Panc1 (cell line): ENCODE measurements around the gene RPS17. TPM values are rescaled to one million over a fixed set of nuclear protein-coding genes. Genes with fewer than 3 reads are reported as not detected.
A peak's percentile ranks its signal among the peaks of the same experiment; 100 is the strongest.

Experiments used
- ATAC-seq: fragments of 200-7000 bp; cut with Tn5 transposase; 2 replicates; pipeline ENCODE4 v1.9.1; 2020; ENCODE audit warnings: mild to moderate bottlenecking, moderate library complexity
- BruUV-seq: library from RNA; stranded (reverse); fragments of 400-500 nt; replicated peaks from 2 replicates; lab custom pipeline; 2021; lab: Mats Ljungman, UMichigan
- CTCF ChIA-PET: fragments of 300-600 bp; sonication (Branson Sonifier 250); formaldehyde crosslinking; loops from one replicate; lab custom pipeline; 2022; ENCODE audit warnings: antibody characterized with exemption; lab: Charles Lee
- POLR2A ChIA-PET: fragments of 300-600 bp; sonication (Branson Sonifier 250); formaldehyde crosslinking; loops from one replicate; lab custom pipeline; 2022; ENCODE audit warnings: antibody characterized with exemption; lab: Charles Lee
- DNase-seq: peaks from one replicate; pipeline ENCODE4 v3.0.0-alpha.2; 2010; ENCODE audit warnings: low read depth, low spot score
- H3K27ac ChIP-seq: 2 replicates; pipeline ENCODE4 v1.5.1; 2011; ENCODE audit warnings: mild to moderate bottlenecking, low read length, inconsistent platforms
- H3K27me3 ChIP-seq: fragments of 200-500 bp; sonication (Bioruptor generic); 2 replicates; pipeline ENCODE4 v1.6.0; 2014; ENCODE audit warnings: low read length, inconsistent platforms; ENCODE audit not compliant: control insufficient read depth, insufficient read depth
- H3K36me3 ChIP-seq: fragments of 200-500 bp; sonication (Bioruptor generic); 2 replicates; pipeline ENCODE4 v1.5.1; 2014; ENCODE audit warnings: inconsistent platforms, mild to moderate bottlenecking, low read length, moderate library complexity; ENCODE audit not compliant: control insufficient read depth, insufficient read depth
- H3K4me1 ChIP-seq: 2 replicates; pipeline ENCODE4 v1.5.1; 2011; ENCODE audit warnings: inconsistent platforms, mild to moderate bottlenecking, low read length, moderate library complexity; ENCODE audit not compliant: control insufficient read depth, insufficient read depth
- H3K4me3 ChIP-seq, 2 experiments: 2 replicates each; pipeline ENCODE4 v1.5.1; 2011 to 2012; ENCODE audit warnings: low read depth in 2 of 2, low read length in 2 of 2, mild to moderate bottlenecking in 2 of 2, inconsistent platforms in 1 of 2, moderate library complexity in 1 of 2
- H3K9me3 ChIP-seq: fragments of 200-500 bp; sonication (Bioruptor generic); 2 replicates; pipeline ENCODE4 v1.5.1; 2014; ENCODE audit warnings: low read depth, mild to moderate bottlenecking, inconsistent platforms, low read length, moderate library complexity; ENCODE audit not compliant: control insufficient read depth, insufficient read depth
- CTCF ChIP-seq: fragments of 450-650 bp; IDR thresholded peaks from 2 replicates; pipeline ENCODE4 v1.5.1; 2017; ENCODE audit warnings: mild to moderate bottlenecking
- POLR2AphosphoS5 ChIP-seq: IDR thresholded peaks from 2 replicates; pipeline ENCODE4 v1.6.1; 2012; ENCODE audit warnings: mild to moderate bottlenecking, low read depth, low read length, moderate library complexity
- REST ChIP-seq, 2 experiments: IDR thresholded peaks; 2 replicates each; pipeline ENCODE4 v1.6.1; 2011 to 2012; ENCODE audit warnings: low read depth in 2 of 2, control low read depth in 1 of 2, low read length in 1 of 2, mild to moderate bottlenecking in 1 of 2, moderate library complexity in 1 of 2; ENCODE audit not compliant: insufficient read depth in 1 of 2
- SIN3A ChIP-seq: IDR thresholded peaks from 2 replicates; pipeline ENCODE4 v1.6.1; 2012; ENCODE audit warnings: low read depth, mild to moderate bottlenecking, low read length, moderate library complexity, borderline replicate concordance; ENCODE audit not compliant: insufficient read depth
- TCF7L2 ChIP-seq: IDR thresholded peaks from 2 replicates; pipeline ENCODE4 v1.6.1; 2011; ENCODE audit warnings: mild to moderate bottlenecking, low read depth, low read length, inconsistent platforms
- in situ Hi-C: cut with HindIII; loops from 2 replicates; pipeline ENCODE4 v1.10.0; 2016; ENCODE audit warnings: low sequenced_read_pairs, low pct_unique_long_range_greater_than_20kb
- intact Hi-C: fragments of 100-400 bp; cut with micrococcal nuclease; formaldehyde crosslinking; loops from one replicate; pipeline ENCODE4 v1.10.0; 2022; ENCODE audit not compliant: unreplicated experiment
- total RNA-seq: library from RNA; stranded (reverse); gene quantifications from one replicate; pipeline ENCODE4 v1.2.1, GENCODE V29; 2021; ENCODE audit not compliant: unreplicated experiment

Gene RPS17
- total RNA-seq, 1 experiment from 2014 or later: 1,598 TPM

GRCh38 chr15:82533801-82534200, 6.5 kb downstream of the RPS17 start:
- ChIA-PET CTCF (no interaction called here), POLR2A (no interaction called here)
- no peak overlapping the region for H3K27ac ChIP-seq
- H3K36me3 ChIP-seq: peaks cover 25% of the 10 kb centered on the region
- TF ChIP-seq REST (IDR thresholded peaks at IDR 0.05; ENCODE audit: insufficient read depth in 1 of 2, low read depth in 2 of 2, low read length in 1 of 2): no peak
- TF ChIP-seq CTCF: no peak
- no peak for TF ChIP-seq POLR2AphosphoS5
- TF ChIP-seq SIN3A: no peak
- no peak for TF ChIP-seq TCF7L2
- in situ Hi-C loops (no loop called here), intact Hi-C loops (no loop called here)
- no peak for DNase-seq
- H3K27me3 ChIP-seq: no peaks in the 10 kb centered on the region
- no peak for ATAC-seq
- no peak overlapping the region for H3K4me3 ChIP-seq
- no peaks in the 10 kb centered on the region for H3K9me3 ChIP-seq
- peaks cover 22% of the 10 kb centered on the region for H3K4me1 ChIP-seq
- no TSS peak for BruUV-seq

GRCh38 chr15:82532991-82533481, 7.2 kb downstream of the RPS17 start:
- in situ Hi-C loops (no loop called here), intact Hi-C loops (no loop called here)
- peak; percentile 12; the same call in 1 of the 2 replicates for ATAC-seq
- BruUV-seq: no TSS peak
- Histone ChIP-seq H3K9me3 (no peaks in the 10 kb centered on the region), H3K4me1 (peaks cover 14% of the 10 kb centered on the region), H3K4me3 (no peak overlapping the region), H3K27ac (no peak overlapping the region), H3K36me3 (peaks cover 18% of the 10 kb centered on the region), H3K27me3 (no peaks in the 10 kb centered on the region)
- ChIA-PET POLR2A (no interaction called here), CTCF (no interaction called here)
- TF ChIP-seq POLR2AphosphoS5: no peak
- DNase-seq: no peak

GRCh38 chr15:82532383-82532990, 7.8 kb downstream of the RPS17 start:
- Histone ChIP-seq H3K27ac (no peak overlapping the region), H3K27me3 (no peaks in the 10 kb centered on the region), H3K4me3 (no peak overlapping the region), H3K4me1 (peaks cover 10% of the 10 kb centered on the region), H3K9me3 (no peaks in the 10 kb centered on the region), H3K36me3 (peaks cover 13% of the 10 kb centered on the region)
- no peak for TF ChIP-seq CTCF
- no peak for TF ChIP-seq SIN3A
- no peak for TF ChIP-seq REST (IDR thresholded peaks at IDR 0.05; ENCODE audit: insufficient read depth in 1 of 2, low read depth in 2 of 2, low read length in 1 of 2)
- POLR2A ChIA-PET: no interaction called here
- intact Hi-C loops: no loop called here
- no TSS peak for BruUV-seq
- in situ Hi-C loops: no loop called here
- ATAC-seq (0 out of 2 replicates have a peak, but pooled peaks have one; percentile 2), DNase-seq (no peak)
- CTCF ChIA-PET: no interaction called here
